HPDE6-E6E7 (cell line): ENCODE results near the gene VDAC2.
A peak's percentile ranks its signal among the peaks of the same experiment; 100 is the strongest.
"Not testable (repeated sequence)": the region's sequence is repeated elsewhere in the genome, so short reads cannot be mapped to it uniquely, and the experiment has no call there.

Source experiments
- DNase-seq: peaks from one replicate; pipeline ENCODE4 v3.0.0; 2011; ENCODE audit warnings: missing footprints; ENCODE audit errors: extremely low spot score

VDAC2 gene

GRCh38 chr10:75210282-75211006 is at the start of gene VDAC2:
Gene VDAC2, plus strand, starts transcription at chr10:75210796. Its CDS starts 363 bp downstream, at chr10:75211159.
- peak; percentile 70 for DNase-seq

- no peak for DNase-seq
Observed at GRCh38 chr10:75165684-75166622, 44.6 kb upstream of the VDAC2 start.

GRCh38 chr10:75166623-75166972 is 44.0 kb upstream of the VDAC2 start:
- no peak for DNase-seq

GRCh38 chr10:75168275-75168674 is 42.3 kb upstream of the VDAC2 start:
- DNase-seq = no peak

- DNase-seq = no peak
Observed at GRCh38 chr10:75170215-75170614, 40.4 kb upstream of the VDAC2 start.

- no peak for DNase-seq
Observed at GRCh38 chr10:75175046-75175445, 35.5 kb upstream of the VDAC2 start.

- no peak for DNase-seq
Observed at GRCh38 chr10:75176046-75176445, 34.5 kb upstream of the VDAC2 start.

- no peak for DNase-seq
Observed at GRCh38 chr10:75176736-75177135, 33.9 kb upstream of the VDAC2 start.

- no peak for DNase-seq
Observed at GRCh38 chr10:75179657-75180177, 30.9 kb upstream of the VDAC2 start.

- no peak for DNase-seq
Observed at GRCh38 chr10:75180592-75180991, 30.0 kb upstream of the VDAC2 start.

GRCh38 chr10:75181073-75181472 is 29.5 kb upstream of the VDAC2 start:
- DNase-seq = no peak

- DNase-seq = no peak
Observed at GRCh38 chr10:75186310-75186709, 24.3 kb upstream of the VDAC2 start.

- DNase-seq = peak; percentile 71
Observed at GRCh38 chr10:75187961-75188426, 22.6 kb upstream of the VDAC2 start.

- not testable (repeated sequence) for DNase-seq
Observed at GRCh38 chr10:75188522-75188921, 22.1 kb upstream of the VDAC2 start.

- DNase-seq = no peak
Observed at GRCh38 chr10:75189266-75190096, 21.1 kb upstream of the VDAC2 start.

- peak; percentile 75 for DNase-seq
Observed at GRCh38 chr10:75191821-75192568, 18.6 kb upstream of the VDAC2 start.

GRCh38 chr10:75194625-75195024 is 16.0 kb upstream of the VDAC2 start:
- DNase-seq = not testable (repeated sequence)

GRCh38 chr10:75195035-75195763 is 15.4 kb upstream of the VDAC2 start:
- no peak for DNase-seq

- DNase-seq = no peak
Observed at GRCh38 chr10:75197066-75197465, 13.5 kb upstream of the VDAC2 start.

- no peak for DNase-seq
Observed at GRCh38 chr10:75197906-75198305, 12.7 kb upstream of the VDAC2 start.
